GM10266 (cell line): ENCODE measurements around the gene FRMD5.

Experiments
- DNase-seq: peaks from one replicate; pipeline ENCODE4 v3.0.0; 2012; ENCODE audit errors: extremely low spot score
- CTCF ChIP-seq: IDR thresholded peaks from 2 replicates; pipeline ENCODE4 v1.5.1; 2012; ENCODE audit warnings: mild to moderate bottlenecking, low read depth; ENCODE audit not compliant: control insufficient read depth, insufficient read depth; ENCODE audit errors: missing control alignments

Gene FRMD5

GRCh38 chr15:44148580-44148979, 46.5 kb downstream of the FRMD5 start:
- DNase-seq = no peak
- no peak for TF ChIP-seq CTCF

- DNase-seq = no peak
- no peak for TF ChIP-seq CTCF
Observed at GRCh38 chr15:44147636-44148035, 47.4 kb downstream of the FRMD5 start.

GRCh38 chr15:44145495-44145894, 49.6 kb downstream of the FRMD5 start:
- no peak for TF ChIP-seq CTCF
- DNase-seq = no peak

- no peak for DNase-seq
- TF ChIP-seq CTCF = no peak
Observed at GRCh38 chr15:44144992-44145391, 50.1 kb downstream of the FRMD5 start.

GRCh38 chr15:44144184-44144583, 50.9 kb downstream of the FRMD5 start:
- no peak for TF ChIP-seq CTCF
- DNase-seq = no peak

GRCh38 chr15:44137750-44138149, 57.3 kb downstream of the FRMD5 start:
- no peak for DNase-seq
- TF ChIP-seq CTCF = no peak

- no peak for DNase-seq
- TF ChIP-seq CTCF = no peak
Observed at GRCh38 chr15:44136991-44137477, 58.0 kb downstream of the FRMD5 start.
